H1 (cell line): ENCODE measurements around the gene RAB14. TPM values are rescaled to one million over a fixed set of nuclear protein-coding genes. Genes with fewer than 3 reads are reported as not detected.

ENCODE experiments used
- CTCF ChIA-PET: fragments of 300-600 bp; sonication (Branson Sonifier 250); formaldehyde crosslinking; loops from one replicate; lab custom pipeline; 2021; ENCODE audit not compliant: partially characterized antibody; lab: Charles Lee
- POLR2A ChIA-PET: fragments of 300-600 bp; sonication (Branson Sonifier 250); formaldehyde crosslinking; loops from one replicate; lab custom pipeline; 2021; ENCODE audit warnings: inconsistent platforms; ENCODE audit not compliant: partially characterized antibody; lab: Charles Lee
- DNase-seq, 2 experiments: peaks; one replicate each; pipeline versions ENCODE4 v3.0.0 to v3.0.0-alpha.2; 2010 to 2022; ENCODE audit warnings: low spot score in 2 of 2, low read depth in 1 of 2, mixed read lengths in 1 of 2
- FAIRE-seq: peaks from 2 replicates; lab custom pipeline; 2011; peaks lifted over from hg19 to GRCh38; lab: Jason Lieb, UNC
- H2AFZ ChIP-seq: 2 replicates; pipeline ENCODE4 v1.8.1; 2012; ENCODE audit warnings: low read length, inconsistent platforms
- H2AK5ac ChIP-seq: 2 replicates; pipeline ENCODE4 v1.6.1; 2013; ENCODE audit warnings: low read depth, low read length
- H2BK120ac ChIP-seq: replicated peaks from 2 replicates; pipeline ENCODE3; 2013; ENCODE audit warnings: low read depth, low read length, inconsistent platforms
- H2BK12ac ChIP-seq: 2 replicates; pipeline ENCODE4 v1.6.1; 2013; ENCODE audit warnings: low read depth, low read length
- H2BK15ac ChIP-seq: 2 replicates; pipeline ENCODE4 v1.6.1; 2013; ENCODE audit warnings: low read length
- H2BK20ac ChIP-seq: 2 replicates; pipeline ENCODE4 v1.6.1; 2013; ENCODE audit warnings: low read length
- H2BK5ac ChIP-seq: 2 replicates; pipeline ENCODE4 v1.6.1; 2013; ENCODE audit warnings: low read depth, low read length
- H3K14ac ChIP-seq: 2 replicates; pipeline ENCODE4 v1.6.1; 2013; ENCODE audit warnings: inconsistent platforms; ENCODE audit not compliant: insufficient read length
- H3K18ac ChIP-seq: 2 replicates; pipeline ENCODE4 v1.6.1; 2013; ENCODE audit warnings: low read length; ENCODE audit errors: extremely low read depth
- H3K23ac ChIP-seq: 2 replicates; pipeline ENCODE4 v1.6.1; 2013; ENCODE audit warnings: inconsistent platforms; ENCODE audit not compliant: insufficient read length
- H3K23me2 ChIP-seq: 2 replicates; pipeline ENCODE4 v1.6.1; 2013; ENCODE audit warnings: low read depth, low read length
- H3K27ac ChIP-seq: 2 replicates; pipeline ENCODE4 v1.6.1; 2011; ENCODE audit warnings: low read depth, low read length, inconsistent platforms
- H3K27me3 ChIP-seq, 4 experiments: replicated peaks in 1 of 4; 1 replicate in 1 of 4; 2 replicates in 3 of 4; pipeline versions ENCODE4 v1.6.1 to v1.8.1; 2011 to 2013; ENCODE audit warnings: low read length in 3 of 4, mild to moderate bottlenecking in 3 of 4, inconsistent platforms in 2 of 4, mixed read lengths in 2 of 4, moderate library complexity in 1 of 4; ENCODE audit not compliant: control insufficient read depth in 3 of 4, insufficient read depth in 3 of 4; ENCODE audit errors: extremely low read depth in 1 of 4
- H3K36me3 ChIP-seq, 4 experiments: 2 replicates each; pipeline versions ENCODE4 v1.6.1 to v1.8.1; 2011 to 2013; ENCODE audit warnings: mild to moderate bottlenecking in 4 of 4, low read length in 3 of 4, moderate library complexity in 2 of 4, control low read depth in 1 of 4, inconsistent platforms in 1 of 4; ENCODE audit not compliant: insufficient read depth in 4 of 4, control insufficient read depth in 2 of 4
- H3K4ac ChIP-seq: replicated peaks from 2 replicates; pipeline ENCODE3; 2013; ENCODE audit warnings: low read length, low read depth, mixed read lengths, inconsistent platforms; ENCODE audit not compliant: insufficient read length
- H3K4me1 ChIP-seq, 4 experiments: replicated peaks in 1 of 4; 1 replicate in 1 of 4; 2 replicates in 3 of 4; pipeline versions ENCODE4 v1.6.1 to v1.8.1; 2011 to 2013; ENCODE audit warnings: low read length in 3 of 4, inconsistent platforms in 2 of 4, mixed read lengths in 1 of 4; ENCODE audit not compliant: insufficient read depth in 4 of 4, control insufficient read depth in 3 of 4
- H3K4me2 ChIP-seq, 2 experiments: 2 replicates each; pipeline versions ENCODE4 v1.6.1 to v1.8.1; 2011 to 2013; ENCODE audit warnings: low read depth in 2 of 2, low read length in 2 of 2, control low read depth in 1 of 2, inconsistent platforms in 1 of 2, mild to moderate bottlenecking in 1 of 2; ENCODE audit not compliant: insufficient read depth in 1 of 2
- H3K4me3 ChIP-seq, 4 experiments: fragments of 200-600, 300-600 bp in 1 of 4; sonication (generic), shearing (Covaris generic), sonication (Bioruptor Twin) in 1 of 4; 2 replicates each; pipeline versions ENCODE4 v1.5.1 to v1.8.1; 2011 to 2016; ENCODE audit warnings: low read length in 4 of 4, low read depth in 3 of 4, control low read depth in 2 of 4, inconsistent platforms in 2 of 4, mild to moderate bottlenecking in 2 of 4, mixed read lengths in 1 of 4, moderate library complexity in 1 of 4; ENCODE audit not compliant: insufficient read depth in 2 of 4; ENCODE audit errors: extremely low read depth in 1 of 4
- H3K56ac ChIP-seq: replicated peaks from 2 replicates; pipeline ENCODE3; 2013; ENCODE audit warnings: low read depth, mild to moderate bottlenecking, mixed read lengths, low read length, inconsistent platforms; ENCODE audit not compliant: insufficient read length
- H3K79me1 ChIP-seq: 2 replicates; pipeline ENCODE4 v1.6.1; 2013; ENCODE audit warnings: low read depth, low read length, control low read depth
- H3K79me2 ChIP-seq, 2 experiments: 2 replicates each; pipeline versions ENCODE4 v1.6.1 to v1.8.1; 2012 to 2013; ENCODE audit warnings: low read length in 2 of 2, mild to moderate bottlenecking in 2 of 2, inconsistent platforms in 1 of 2; ENCODE audit not compliant: insufficient read depth in 2 of 2, control insufficient read depth in 1 of 2
- H3K9ac ChIP-seq, 4 experiments: replicated peaks in 1 of 4; 1 replicate in 1 of 4; 2 replicates in 3 of 4; pipeline versions ENCODE4 v1.6.1 to v1.8.1; 2011 to 2013; ENCODE audit warnings: low read depth in 3 of 4, low read length in 3 of 4, control low read depth in 2 of 4, mild to moderate bottlenecking in 2 of 4, moderate library complexity in 2 of 4, inconsistent platforms in 1 of 4; ENCODE audit errors: extremely low read depth in 1 of 4
- H3K9me3 ChIP-seq, 2 experiments: 2 replicates each; pipeline versions ENCODE4 v1.6.1 to v1.8.1; 2012 to 2013; ENCODE audit warnings: mild to moderate bottlenecking in 2 of 2, moderate library complexity in 2 of 2, control low read depth in 1 of 2, inconsistent platforms in 1 of 2, low read depth in 1 of 2, low read length in 1 of 2, mixed read lengths in 1 of 2; ENCODE audit not compliant: insufficient read depth in 2 of 2
- H4K20me1 ChIP-seq, 2 experiments: replicated peaks in 1 of 2; 2 replicates each; pipeline versions ENCODE3 to v1.8.1; 2011 to 2013; ENCODE audit warnings: inconsistent platforms in 2 of 2, low read length in 2 of 2, mild to moderate bottlenecking in 1 of 2; ENCODE audit not compliant: insufficient read depth in 2 of 2, control insufficient read depth in 1 of 2
- H4K5ac ChIP-seq: 2 replicates; pipeline ENCODE4 v1.6.1; 2013; ENCODE audit warnings: low read length, low read depth, mixed read lengths, inconsistent platforms; ENCODE audit not compliant: insufficient read length
- H4K8ac ChIP-seq: 2 replicates; pipeline ENCODE4 v1.8.0; 2013; ENCODE audit warnings: mild to moderate bottlenecking, moderate library complexity, low read length, inconsistent platforms; ENCODE audit not compliant: insufficient read depth; ENCODE audit errors: extremely low read depth
- H4K91ac ChIP-seq: replicated peaks from 2 replicates; pipeline ENCODE3; 2013; ENCODE audit warnings: low read length, mixed read lengths, inconsistent platforms; ENCODE audit not compliant: insufficient read length
- EP300 ChIP-seq, 2 experiments: IDR thresholded peaks; 1 replicate in 1 of 2; 2 replicates in 1 of 2; pipeline ENCODE4 v1.6.1; 2011 to 2012; ENCODE audit warnings: low read depth in 2 of 2, low read length in 2 of 2, mild to moderate bottlenecking in 2 of 2, borderline replicate concordance in 1 of 2, inconsistent platforms in 1 of 2, moderate library complexity in 1 of 2
- FOSL1 ChIP-seq: IDR thresholded peaks from 2 replicates; pipeline ENCODE4 v1.6.1; 2011; ENCODE audit warnings: mild to moderate bottlenecking, low read depth, low read length, moderate library complexity; ENCODE audit not compliant: insufficient read depth
- JUN ChIP-seq: IDR thresholded peaks from 2 replicates; pipeline ENCODE4 v1.6.1; 2011; ENCODE audit warnings: low read depth, mild to moderate bottlenecking, improper control_type of control experiment, low read length
- KDM4A ChIP-seq: IDR thresholded peaks from one replicate; pipeline ENCODE4 v1.7.1; 2012; ENCODE audit warnings: low read depth, mild to moderate bottlenecking, moderate library complexity, low read length, inconsistent platforms; ENCODE audit not compliant: severe bottlenecking
- POLR2A ChIP-seq, 2 experiments: IDR thresholded peaks; 1 replicate in 1 of 2; 2 replicates in 1 of 2; pipeline ENCODE4 v1.6.1; 2011; ENCODE audit warnings: low read depth in 2 of 2, low read length in 2 of 2, mild to moderate bottlenecking in 2 of 2; ENCODE audit errors: control extremely low read depth in 1 of 2
- RAD21 ChIP-seq, 2 experiments: IDR thresholded peaks in 1 of 2; conservative IDR thresholded peaks in 1 of 2; 2 replicates each; pipeline ENCODE4 v1.6.1; 2011; ENCODE audit warnings: low read depth in 2 of 2, low read length in 2 of 2, improper control_type of control experiment in 1 of 2, inconsistent platforms in 1 of 2, mild to moderate bottlenecking in 1 of 2, moderate library complexity in 1 of 2
- SAP30 ChIP-seq: fragments of 300-600 bp; sonication (generic); IDR thresholded peaks from 2 replicates; pipeline ENCODE4 v1.7.1; 2012; ENCODE audit warnings: low read length, moderate library complexity, mild to moderate bottlenecking, inconsistent platforms; ENCODE audit not compliant: insufficient read depth, insufficient replicate concordance
- SIN3A ChIP-seq, 2 experiments: IDR thresholded peaks in 1 of 2; conservative IDR thresholded peaks in 1 of 2; 2 replicates each; pipeline ENCODE4 v1.6.1; 2011 to 2012; ENCODE audit warnings: low read length in 2 of 2, improper control_type of control experiment in 1 of 2, low read depth in 1 of 2, mild to moderate bottlenecking in 1 of 2
- SP1 ChIP-seq: IDR thresholded peaks from 2 replicates; pipeline ENCODE4 v1.6.1; 2011; ENCODE audit warnings: low read depth, low read length
- TBP ChIP-seq: IDR thresholded peaks from 2 replicates; pipeline ENCODE4 v1.6.1; 2011; ENCODE audit warnings: low read depth, low read length, improper control_type of control experiment
- WGBS, 2 experiments: shearing (Covaris generic) in 1 of 2; methylation state at CpG; one replicate each; pipeline versions ENCODE4 v1.1.6 to v1.1.7; 2013 to 2015; ENCODE audit warnings: low lambda C conversion rate in 2 of 2, mixed read lengths in 2 of 2, inconsistent platforms in 1 of 2, low coverage in 1 of 2, missing lambda C conversion rate in 1 of 2; ENCODE audit not compliant: insufficient replicate concordance in 2 of 2, insufficient coverage in 1 of 2, insufficient read length in 1 of 2; ENCODE audit errors: extremely low coverage in 1 of 2, missing lambda C conversion rate in 1 of 2; 5-methylcytosine and 5-hydroxymethylcytosine counted together
- polyA plus RNA-seq, 7 experiments: library from polyadenylated mRNA; depleted of rRNA in 3 of 7; stranded (reverse) in 5 of 7; unstranded in 2 of 7; fragments of >200 nt in 5 of 7; fragments of 200-250 nt in 2 of 7; gene quantifications; 1 replicate in 5 of 7; 2 replicates in 1 of 7; 4 replicates in 1 of 7; pipeline versions ENCODE4 v1.2.1 to v1.2.3, GENCODE V29; 2011 to 2013; ENCODE audit warnings: missing spikeins in 2 of 7, mixed read lengths in 2 of 7
- total RNA-seq: library from RNA; stranded (reverse); fragmentation: NEBNext Ultra II Directional; extraction: Animal tissue kit (Norgen Biotek cat#: 25700); gene quantifications from 2 replicates; pipeline ENCODE4 v1.2.1, GENCODE V29; 2021

RAB14 gene
- total and polyA plus RNA-seq, 2 of the 8 experiments (the other 6 are each of a cell fraction or from before 2014, with no cell fraction given): 9.1 to 44.8 TPM

DNA sequence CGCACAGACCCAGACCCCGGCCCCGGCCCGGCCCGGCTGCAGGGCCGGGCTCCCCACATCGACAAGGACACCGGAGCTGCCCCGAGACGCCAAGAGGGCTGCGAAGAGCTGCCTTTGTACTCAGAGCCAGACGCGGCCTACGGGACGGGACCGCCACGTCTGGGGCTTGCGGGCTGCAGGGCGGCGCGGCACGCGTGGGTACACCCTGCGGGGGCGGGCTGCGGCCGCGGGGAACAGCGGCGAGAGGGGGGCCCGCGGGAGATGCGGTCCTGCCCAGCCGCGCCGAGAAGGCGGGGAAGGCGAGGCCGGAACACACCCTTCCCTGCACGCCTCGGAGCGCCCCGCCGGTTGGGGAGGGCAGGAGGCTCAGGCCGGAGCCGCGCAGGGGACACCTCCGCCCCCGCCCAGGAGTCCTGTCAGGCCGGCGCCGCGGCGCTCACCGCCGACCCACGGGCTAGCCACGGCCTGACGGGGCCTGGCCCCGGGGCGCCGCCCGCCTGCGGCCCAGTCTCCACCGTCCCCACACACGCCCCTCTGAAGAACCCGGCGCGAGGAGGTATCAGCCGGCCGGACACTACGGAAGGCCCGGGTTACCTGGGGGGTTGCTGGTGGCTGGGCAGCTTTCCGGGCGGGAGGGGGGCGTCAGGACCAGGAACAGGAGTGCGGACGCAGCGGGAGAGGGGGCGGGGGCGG lies 478 bp downstream of the RAB14 start:
- Histone ChIP-seq H3K27me3 (peaks cover 0 to 3% (median 0%) of the 10 kb centered on the region in 4 experiments; a peak in 3 of 7 replicates), H2BK120ac (no peak overlapping the region), H4K91ac (peak overlapping the region; percentile 93), H2BK5ac (no peak overlapping the region; the same call in 1 of the 2 replicates), H3K23me2 (peaks cover 8% of the 10 kb centered on the region), H3K9ac (peak overlapping the region; percentile 42 to 86 (median 70); a peak in 6 of 7 replicates), H3K79me1 (peaks cover 5% of the 10 kb centered on the region; the same call in 1 of the 2 replicates), H2BK12ac (no peak overlapping the region), H3K18ac (no peak overlapping the region; the same call in 1 of the 2 replicates), H2BK20ac (no peak overlapping the region), H4K8ac (peak overlapping the region; percentile 87; the same call in 1 of the 2 replicates), H3K14ac (no peak overlapping the region), H3K27ac (peak overlapping the region; percentile 58; the same call in 1 of the 2 replicates), H3K23ac (no peak overlapping the region), H2AK5ac (no peak overlapping the region), H3K56ac (peak overlapping the region; percentile 42), H3K4me3 (peak overlapping the region; percentile 45 to 94 (median 66)), H3K4ac (no peak overlapping the region), H4K5ac (peak overlapping the region; percentile 58), H3K9me3 (no peaks in the 10 kb centered on the region), H2BK15ac (no peak overlapping the region), H3K4me2 (peak overlapping the region; percentile 87 to 94), H3K4me1 (peaks cover 0 to 3% (median 2%) of the 10 kb centered on the region in 4 experiments; a peak in 4 of 7 replicates), H2AFZ (no peak overlapping the region), H3K36me3 (no peaks in the 10 kb centered on the region), H4K20me1 (peaks cover 3 to 6% of the 10 kb centered on the region in 2 experiments), H3K79me2 (peaks cover 12 to 49% of the 10 kb centered on the region in 2 experiments; a peak in 3 of 4 replicates)
- CTCF ChIA-PET: interaction anchor here (1.1 to 2.5 kb wide), 2 partner anchors 12 to 24 kb away, joined by 3 to 8 read pairs; no protein-coding TSS in a partner anchor
- FAIRE-seq (no peak), DNase-seq (peak in 1 of 2 experiments; percentile 64)
- 2% methylated on average over 18 of the region's 81 CpGs; no CpG with 5 or more reads in 1 of the 2 experiments for WGBS, 2 experiments
- POLR2A ChIA-PET: interaction anchor here (0.7 kb wide), 1 partner anchor 15 kb away, joined by 3 read pairs; no protein-coding TSS in a partner anchor
- TF ChIP-seq EP300 (IDR thresholded peaks at IDR 0.05; ENCODE audit: borderline replicate concordance in 1 of 2, low read depth in 2 of 2, low read length in 2 of 2): no peak
- TF ChIP-seq TBP: no peak
- TF ChIP-seq FOSL1: no peak
- no peak for TF ChIP-seq SP1
- peak; percentile 78 for TF ChIP-seq KDM4A
- no peak for TF ChIP-seq RAD21 (IDR thresholded peaks at IDR 0.05 in 1 of 2, conservative IDR thresholded peaks at IDR 0.05 in 1 of 2; ENCODE audit: low read depth in 2 of 2, low read length in 2 of 2)
- no peak for TF ChIP-seq SAP30
- peak in 1 of 2 experiments; percentile 71; a peak in 1 of 4 replicates for TF ChIP-seq SIN3A (conservative IDR thresholded peaks at IDR 0.05 in 1 of 2, IDR thresholded peaks at IDR 0.05 in 1 of 2; ENCODE audit: low read depth in 1 of 2, low read length in 2 of 2)
- TF ChIP-seq POLR2A (IDR thresholded peaks at IDR 0.05; ENCODE audit: control extremely low read depth in 1 of 2, low read depth in 2 of 2, low read length in 2 of 2): no peak
- no peak for TF ChIP-seq JUN
